Subcutaneous adipose tissue (tissue), 4 donors: Measurements from ENCODE around the gene ATP4A. TPM values are rescaled to one million over a fixed set of nuclear protein-coding genes. Genes with fewer than 3 reads are reported as not detected.

Experiments
- CTCF ChIP-seq: fragments of 450-650 bp; IDR thresholded peaks from one replicate; pipeline ENCODE4 v1.5.1; 2016; ENCODE audit warnings: low read depth, mild to moderate bottlenecking, control low read depth, antibody characterized with exemption, moderate library complexity
- total RNA-seq, 4 donors: library from RNA; depleted of rRNA; stranded (reverse); fragments of >200 nt; gene quantifications; one replicate each; pipeline ENCODE4 v1.1.0, GENCODE V29; 2016

ATP4A gene
- total RNA-seq, 4 donors from 2014 or later: not detected

DNA sequence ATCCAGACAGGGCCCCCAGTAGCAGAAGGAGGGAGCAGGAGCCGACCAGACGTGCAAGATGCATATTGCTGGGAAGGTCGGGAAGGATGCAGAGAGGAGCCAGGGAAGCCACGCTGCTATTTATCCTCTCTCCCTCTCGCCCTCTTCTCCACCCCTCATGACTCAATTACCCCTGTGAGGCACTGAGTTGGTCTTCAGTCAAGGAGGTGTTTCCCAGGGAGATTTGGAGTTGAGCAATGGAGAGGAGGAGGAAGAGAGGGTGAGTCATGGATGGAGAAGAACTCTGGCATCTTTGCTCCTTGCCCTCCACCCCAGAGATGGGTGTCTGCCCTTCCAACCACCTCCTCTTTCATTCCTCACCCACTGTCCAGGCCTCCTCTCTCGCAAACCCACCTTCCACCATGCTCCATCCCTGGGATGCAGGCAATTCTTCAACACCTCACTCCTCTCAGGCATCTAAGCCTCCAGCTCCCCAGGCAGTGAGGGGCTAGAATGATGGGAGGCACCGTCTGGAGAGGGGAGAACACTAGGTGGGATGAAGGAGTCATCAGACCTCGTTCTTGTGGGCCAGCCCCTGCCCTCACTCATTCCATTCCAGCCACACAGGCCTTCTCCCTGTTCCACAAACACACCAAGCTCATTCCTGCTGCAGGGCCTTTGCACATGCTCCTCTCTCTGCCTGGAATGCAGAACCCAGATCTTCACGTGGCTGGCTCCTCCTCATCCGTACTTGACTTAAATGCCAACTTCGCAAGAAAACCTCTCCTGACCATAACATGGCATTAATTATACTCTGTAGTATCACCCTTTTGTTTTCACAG is 35.0 kb downstream of the ATP4A start, which contains the start of gene SBSN:
Gene SBSN, minus strand, starts transcription at position 94 of the 821 bp plus-strand sequence. Its CDS starts 30 bp downstream, at position 64.
- no peak for TF ChIP-seq CTCF

GRCh38 chr19:35525873-35526272 is 37.6 kb downstream of the ATP4A start:
- TF ChIP-seq CTCF: no peak

DNA sequence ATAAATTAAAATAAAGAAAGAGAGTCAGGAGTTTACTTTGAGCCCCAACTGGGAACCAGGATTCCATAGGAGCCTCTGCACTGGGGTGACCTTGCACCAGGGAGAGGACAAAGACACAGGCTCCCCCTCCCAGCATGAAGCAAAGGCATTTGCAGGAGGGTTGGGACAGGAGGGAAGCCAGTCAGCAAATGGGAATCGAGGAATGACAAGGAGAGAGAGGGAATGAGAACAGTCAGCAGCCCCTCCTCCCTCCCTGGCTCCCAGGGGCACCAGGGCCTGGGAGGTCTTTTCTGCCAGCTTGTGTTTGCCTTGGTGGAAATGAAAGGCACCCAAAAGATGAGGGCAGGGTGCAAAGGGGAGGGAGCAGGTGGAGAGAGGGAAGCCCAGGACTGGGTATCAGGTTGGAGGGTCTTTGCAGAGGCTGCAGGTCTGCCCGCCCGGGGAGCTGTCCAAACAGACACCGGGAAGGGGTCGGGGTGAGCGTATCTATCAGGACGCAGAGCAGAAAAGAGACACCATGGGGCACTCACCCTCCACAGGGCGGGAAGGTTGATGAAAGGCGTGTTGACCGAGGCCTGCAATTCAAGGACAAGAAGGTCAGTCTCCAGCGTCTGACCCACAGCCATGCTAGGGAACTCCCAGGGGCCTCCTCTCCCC is 39.1 kb downstream of the ATP4A start:
- no peak for TF ChIP-seq CTCF

DNA sequence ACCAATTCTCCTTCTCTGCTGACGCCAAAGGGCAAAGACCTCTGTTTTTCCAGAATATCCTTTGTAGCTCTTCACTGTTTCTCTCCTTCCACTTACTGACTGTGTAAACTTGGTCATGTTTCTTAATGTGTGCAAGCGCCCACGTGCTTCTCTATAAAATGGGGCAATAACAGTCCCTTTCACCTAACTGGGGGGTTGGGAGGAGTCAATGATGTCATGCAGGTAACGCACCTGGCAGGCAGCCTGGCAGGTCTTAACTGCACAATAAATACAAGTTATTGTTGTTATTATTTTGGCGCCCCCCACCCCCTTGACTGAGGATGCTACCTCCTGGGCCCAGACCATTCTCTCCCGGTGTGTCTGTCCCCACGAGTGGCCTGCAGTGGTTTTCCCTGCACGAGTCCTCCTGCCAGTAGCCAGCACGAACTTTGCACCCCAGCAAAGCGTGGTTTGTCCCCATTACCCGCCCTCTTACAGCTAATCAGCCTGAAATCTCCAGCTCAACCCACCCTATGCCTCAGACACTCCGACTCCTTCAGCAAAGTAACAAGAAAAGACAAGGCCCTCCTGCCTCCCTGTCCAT is 40.6 kb downstream of the ATP4A start:
- no peak for TF ChIP-seq CTCF

DNA sequence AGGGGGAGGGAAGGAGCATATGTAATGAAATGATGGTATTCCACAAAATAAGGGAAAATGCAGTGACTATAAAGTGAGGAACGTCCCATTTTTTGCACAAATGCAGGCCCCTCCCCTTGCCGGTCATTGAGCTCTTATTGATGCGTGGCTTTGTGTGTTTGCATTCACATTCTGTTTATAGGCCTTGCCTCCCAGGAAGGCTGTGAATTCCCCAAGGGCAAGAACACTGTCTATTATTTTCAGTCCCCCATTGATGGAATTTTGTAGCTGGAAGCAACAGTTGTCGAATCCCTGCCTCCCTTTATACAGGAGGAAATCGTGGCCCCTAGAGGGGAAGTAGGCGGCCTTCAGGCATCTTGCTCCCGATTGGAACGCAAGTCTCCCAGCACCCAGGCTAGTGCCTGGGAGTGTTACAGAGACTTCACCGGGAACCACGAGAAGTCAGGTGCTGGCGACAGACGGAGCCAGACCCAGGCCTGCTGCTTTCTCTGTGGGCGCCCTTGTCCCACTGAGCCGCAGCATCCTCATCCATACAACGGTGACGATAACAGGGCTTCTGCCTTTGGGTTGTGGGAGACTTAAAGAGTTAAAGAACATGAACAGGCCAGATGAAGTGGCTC is 42.2 kb downstream of the ATP4A start:
- no peak for TF ChIP-seq CTCF

DNA sequence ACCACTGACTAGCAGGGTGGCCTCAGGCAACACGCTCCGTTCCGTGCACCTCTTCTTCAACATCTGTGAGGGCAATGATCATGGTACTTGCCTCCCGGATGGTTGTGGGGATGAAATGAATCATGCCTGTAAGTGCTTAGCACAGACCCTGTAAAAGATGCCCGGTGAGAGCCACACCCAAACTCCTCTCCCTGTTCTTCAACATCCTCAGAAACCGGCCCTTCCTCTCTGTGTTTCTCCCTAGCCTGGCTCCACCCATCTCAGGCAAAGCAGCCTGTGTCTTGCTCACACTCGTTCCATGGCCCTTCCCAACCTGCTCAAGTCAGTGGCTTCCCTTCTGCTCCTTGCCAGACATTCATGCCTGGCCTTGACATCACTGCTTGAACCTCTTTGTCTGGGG is 44.2 kb downstream of the ATP4A start:
- no peak for TF ChIP-seq CTCF

DNA sequence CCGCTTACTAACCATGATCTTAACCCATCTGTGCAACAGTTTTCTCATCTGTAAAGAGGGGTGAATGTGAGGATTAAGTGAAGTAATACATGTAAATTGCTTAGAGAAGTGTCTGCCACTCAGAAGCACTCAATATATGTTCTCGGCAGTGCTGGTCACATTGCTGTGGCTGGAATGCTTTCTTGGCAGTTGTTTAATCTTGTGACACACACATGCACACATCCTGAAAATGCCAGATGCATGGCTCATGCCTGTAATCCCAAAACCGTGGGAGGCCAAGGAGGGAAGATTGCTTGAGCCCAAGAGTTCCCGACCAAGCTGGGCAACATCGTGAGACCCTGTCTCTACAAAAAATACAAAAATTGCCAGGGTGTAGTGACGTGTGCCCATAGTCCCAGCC is 45.1 kb downstream of the ATP4A start:
- no peak for TF ChIP-seq CTCF
